KMS-11 (cell line): Measurements from ENCODE around the gene SLC22A2.

Experiments used
- H2AFZ ChIP-seq: fragments of 200-600 bp; sonication (generic); 2 replicates; pipeline ENCODE4 v1.6.1; 2016; ENCODE audit warnings: antibody characterized with exemption, mixed run types, low read depth
- H3K27ac ChIP-seq: fragments of 200-600 bp; sonication (generic); 2 replicates; pipeline ENCODE4 v1.6.1; 2016; ENCODE audit warnings: mild to moderate bottlenecking, mixed run types
- H3K27me3 ChIP-seq: fragments of 200-600 bp; sonication (generic); 2 replicates; pipeline ENCODE4 v1.6.1; 2017; ENCODE audit warnings: mild to moderate bottlenecking, low read depth, mixed run types, moderate library complexity; ENCODE audit not compliant: insufficient read depth
- H3K36me3 ChIP-seq: fragments of 200-600 bp; sonication (generic); 2 replicates; pipeline ENCODE4 v1.6.1; 2017; ENCODE audit warnings: mild to moderate bottlenecking, mixed run types; ENCODE audit not compliant: insufficient read depth
- H3K4me1 ChIP-seq: fragments of 200-600 bp; sonication (generic); 2 replicates; pipeline ENCODE4 v1.6.1; 2016; ENCODE audit warnings: mild to moderate bottlenecking, low read depth, mixed run types; ENCODE audit not compliant: poor library complexity, severe bottlenecking
- H3K4me2 ChIP-seq: fragments of 200-600 bp; sonication (generic); 2 replicates; pipeline ENCODE4 v1.7.0; 2016; ENCODE audit warnings: mild to moderate bottlenecking, mixed run types
- H3K4me3 ChIP-seq: fragments of 200-600 bp; sonication (generic); IDR thresholded peaks from 2 replicates; pipeline ENCODE4 v1.6.1; 2017; ENCODE audit warnings: low read depth, low read length, mixed read lengths; ENCODE audit not compliant: insufficient read depth
- H3K79me2 ChIP-seq: fragments of 200-600 bp; sonication (generic); 2 replicates; pipeline ENCODE4 v1.6.1; 2016; ENCODE audit warnings: low read depth, mixed run types; ENCODE audit not compliant: insufficient read depth
- H3K9ac ChIP-seq: fragments of 200-600 bp; sonication (generic); 2 replicates; pipeline ENCODE4 v1.6.1; 2016; ENCODE audit warnings: mild to moderate bottlenecking, mixed run types
- H4K20me1 ChIP-seq: fragments of 200-600 bp; sonication (generic); 2 replicates; pipeline ENCODE4 v1.6.1; 2016; ENCODE audit warnings: mild to moderate bottlenecking, mixed run types; ENCODE audit not compliant: insufficient read depth
- CTCF ChIP-seq: fragments of 200-600 bp; sonication (generic); conservative IDR thresholded peaks from 2 replicates; pipeline ENCODE4 v1.6.1; 2017; ENCODE audit warnings: low read depth, mild to moderate bottlenecking, antibody characterized with exemption, low read length, moderate library complexity, mixed read lengths

SLC22A2 gene

GRCh38 chr6:160172704-160173103 lies 85.9 kb downstream of the SLC22A2 start:
- no peak overlapping the region for H3K27ac ChIP-seq
- H2AFZ ChIP-seq: no peak overlapping the region
- no peak overlapping the region for H3K4me2 ChIP-seq
- H3K79me2 ChIP-seq: no peaks in the 10 kb centered on the region
- no peak overlapping the region for H3K9ac ChIP-seq
- H3K4me1 ChIP-seq: no peaks in the 10 kb centered on the region
- no peak for TF ChIP-seq CTCF
- H3K36me3 ChIP-seq: no peaks in the 10 kb centered on the region
- H3K27me3 ChIP-seq: no peaks in the 10 kb centered on the region
- H3K4me3 ChIP-seq: no peak overlapping the region
- H4K20me1 ChIP-seq: no peaks in the 10 kb centered on the region

- Histone ChIP-seq H3K36me3 (no peaks in the 10 kb centered on the region), H3K9ac (no peak overlapping the region), H4K20me1 (no peaks in the 10 kb centered on the region), H3K4me1 (no peaks in the 10 kb centered on the region), H3K27me3 (no peaks in the 10 kb centered on the region), H2AFZ (no peak overlapping the region), H3K4me2 (no peak overlapping the region), H3K4me3 (no peak overlapping the region), H3K27ac (no peak overlapping the region), H3K79me2 (no peaks in the 10 kb centered on the region)
- no peak for TF ChIP-seq CTCF
Observed at GRCh38 chr6:160170018-160170680, 88.5 kb downstream of the SLC22A2 start.

- Histone ChIP-seq H3K27ac (no peak overlapping the region), H2AFZ (no peak overlapping the region)
- TF ChIP-seq CTCF: no peak
Observed at GRCh38 chr6:160167604-160168399, 90.8 kb downstream of the SLC22A2 start.

More at GRCh38 chr6:160167604-160168399, 90.8 kb downstream of the SLC22A2 start:
- H3K36me3 ChIP-seq: no peaks in the 10 kb centered on the region
- no peaks in the 10 kb centered on the region for H4K20me1 ChIP-seq
- H3K4me3 ChIP-seq: no peak overlapping the region
- no peaks in the 10 kb centered on the region for H3K79me2 ChIP-seq
- no peaks in the 10 kb centered on the region for H3K27me3 ChIP-seq
- no peaks in the 10 kb centered on the region for H3K4me1 ChIP-seq
- H3K9ac ChIP-seq: no peak overlapping the region
- no peak overlapping the region for H3K4me2 ChIP-seq
